HG03108 (cell line): ENCODE measurements around the gene ZNF684.
"Not testable (repeated sequence)": the region's sequence is repeated elsewhere in the genome, so short reads cannot be mapped to it uniquely, and the experiment has no call there.

Experiments used
- ATAC-seq: cut with Tn5 transposase; IDR thresholded peaks from one replicate; pipeline ENCODE4 v1.9.1; 2021; ENCODE audit warnings: moderate library complexity; ENCODE audit not compliant: unreplicated experiment

ZNF684 gene

GRCh38 chr1:40531381-40532061, at the start of gene ZNF684:
Gene ZNF684 (plus strand): TSS chr1:40531637. CDS start chr1:40533167, 1,530 bp downstream.
- ATAC-seq, result peak; percentile 90

GRCh38 chr1:40495315-40495903, 36.0 kb upstream of the ZNF684 start:
- ATAC-seq, result no peak

GRCh38 chr1:40502651-40503050, 28.8 kb upstream of the ZNF684 start:
- not testable (repeated sequence) for ATAC-seq

GRCh38 chr1:40507973-40508372, 23.5 kb upstream of the ZNF684 start:
- ATAC-seq, result no peak

GRCh38 chr1:40508375-40509341, 22.8 kb upstream of the ZNF684 start, which contains the start of gene EXO5:
Gene EXO5 (plus strand): TSS chr1:40508767. CDS start chr1:40514545, 5,778 bp downstream.
- ATAC-seq, result peak; percentile 82

GRCh38 chr1:40519517-40519916, 11.9 kb upstream of the ZNF684 start:
- no peak for ATAC-seq

- ATAC-seq, result no peak
Measured at GRCh38 chr1:40530735-40531380, 579 bp upstream of the ZNF684 start.

- no peak for ATAC-seq
Measured at GRCh38 chr1:40532062-40532389, 589 bp downstream of the ZNF684 start.

GRCh38 chr1:40532844-40533424, 1.5 kb downstream of the ZNF684 start:
- ATAC-seq, result no peak

GRCh38 chr1:40534589-40534988, 3.2 kb downstream of the ZNF684 start:
- no peak for ATAC-seq

GRCh38 chr1:40535732-40536131, 4.3 kb downstream of the ZNF684 start:
- ATAC-seq, result no peak

GRCh38 chr1:40539338-40539737, 7.9 kb downstream of the ZNF684 start:
- no peak for ATAC-seq

GRCh38 chr1:40546957-40547356, 15.5 kb downstream of the ZNF684 start:
- ATAC-seq, result no peak

- ATAC-seq, result no peak
Measured at GRCh38 chr1:40553017-40553416, 21.6 kb downstream of the ZNF684 start.

GRCh38 chr1:40554807-40555206, 23.4 kb downstream of the ZNF684 start:
- not testable (repeated sequence) for ATAC-seq

- ATAC-seq, result no peak
Measured at GRCh38 chr1:40556121-40556520, 24.7 kb downstream of the ZNF684 start.

GRCh38 chr1:40558241-40558640, 26.8 kb downstream of the ZNF684 start:
- not testable (repeated sequence) for ATAC-seq

- ATAC-seq, result no peak
Measured at GRCh38 chr1:40562185-40562584, 30.7 kb downstream of the ZNF684 start.

GRCh38 chr1:40563266-40563665, 31.8 kb downstream of the ZNF684 start:
- ATAC-seq, result no peak

GRCh38 chr1:40564506-40564905, 33.1 kb downstream of the ZNF684 start:
- ATAC-seq, result no peak

GRCh38 chr1:40564913-40565312, 33.5 kb downstream of the ZNF684 start:
- ATAC-seq, result no peak
